ENCODE data around the gene NCOA6.

DNA sequence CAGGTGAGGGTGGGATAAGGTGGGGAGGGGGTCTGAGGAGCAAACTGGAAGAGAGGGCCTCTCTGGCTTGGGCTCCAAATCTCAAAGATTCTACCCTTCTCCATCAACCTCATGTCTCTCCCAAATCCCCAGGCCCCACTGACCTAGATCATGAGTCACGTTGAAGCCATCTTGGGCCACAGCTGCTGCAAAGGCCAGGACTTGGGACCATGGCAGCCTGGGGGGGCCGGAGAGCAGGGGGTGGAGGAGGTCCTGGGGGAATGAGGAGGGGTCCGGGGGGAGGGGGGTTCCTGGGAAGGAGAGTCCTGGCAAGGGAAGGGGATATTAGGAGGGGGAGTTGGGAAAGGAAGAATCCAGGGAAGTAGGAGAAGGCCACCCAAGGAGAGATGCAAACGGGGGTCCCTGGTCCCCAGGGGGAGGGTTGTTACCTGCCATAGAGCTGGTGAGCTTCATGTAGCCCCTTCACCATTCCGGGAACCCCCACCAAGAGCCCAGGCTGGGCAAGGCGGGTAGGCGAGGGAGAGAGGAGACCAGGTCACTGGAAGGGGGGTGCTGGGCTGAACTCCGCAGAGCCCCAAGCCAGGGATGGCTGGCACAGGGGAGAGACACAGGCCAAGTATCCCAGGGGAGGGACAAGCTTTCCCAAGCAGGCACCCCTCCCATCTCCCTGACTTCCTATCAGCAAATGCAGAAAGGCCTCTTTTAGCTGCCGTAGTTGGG lies 34.5 kb upstream of the NCOA6 start:
- TF ChIP-seq USF1 (IDR thresholded peaks at IDR 0.05; ENCODE audit: borderline replicate concordance, low read depth) (no peak), CTCF (IDR thresholded peaks at IDR 0.05) (no peak), TAF1 (IDR thresholded peaks at IDR 0.05; ENCODE audit: borderline replicate concordance, low read depth, low read length) (no peak), RXRA (IDR thresholded peaks at IDR 0.05; ENCODE audit: borderline replicate concordance, low read depth) (no peak), CHD2 (IDR thresholded peaks at IDR 0.05; ENCODE audit: low read length, partially characterized antibody) (no peak), RFX5 (IDR thresholded peaks at IDR 0.05; ENCODE audit: low read length) (no peak), FOSL2 (IDR thresholded peaks at IDR 0.05; ENCODE audit: borderline replicate concordance, low read depth) (no peak), POLR2AphosphoS5 (IDR thresholded peaks at IDR 0.05; ENCODE audit: low read depth, low read length) (no peak), SIN3A (IDR thresholded peaks at IDR 0.05; ENCODE audit: borderline replicate concordance, low read depth, low read length) (no peak), YY1 (IDR thresholded peaks at IDR 0.05; ENCODE audit: low read depth) (no peak), EP300 (IDR thresholded peaks at IDR 0.05; ENCODE audit: borderline replicate concordance in 1 of 2, low read depth in 1 of 2, low read length in 1 of 2) (no peak)
- TF ChIP-seq, protein P1, sequence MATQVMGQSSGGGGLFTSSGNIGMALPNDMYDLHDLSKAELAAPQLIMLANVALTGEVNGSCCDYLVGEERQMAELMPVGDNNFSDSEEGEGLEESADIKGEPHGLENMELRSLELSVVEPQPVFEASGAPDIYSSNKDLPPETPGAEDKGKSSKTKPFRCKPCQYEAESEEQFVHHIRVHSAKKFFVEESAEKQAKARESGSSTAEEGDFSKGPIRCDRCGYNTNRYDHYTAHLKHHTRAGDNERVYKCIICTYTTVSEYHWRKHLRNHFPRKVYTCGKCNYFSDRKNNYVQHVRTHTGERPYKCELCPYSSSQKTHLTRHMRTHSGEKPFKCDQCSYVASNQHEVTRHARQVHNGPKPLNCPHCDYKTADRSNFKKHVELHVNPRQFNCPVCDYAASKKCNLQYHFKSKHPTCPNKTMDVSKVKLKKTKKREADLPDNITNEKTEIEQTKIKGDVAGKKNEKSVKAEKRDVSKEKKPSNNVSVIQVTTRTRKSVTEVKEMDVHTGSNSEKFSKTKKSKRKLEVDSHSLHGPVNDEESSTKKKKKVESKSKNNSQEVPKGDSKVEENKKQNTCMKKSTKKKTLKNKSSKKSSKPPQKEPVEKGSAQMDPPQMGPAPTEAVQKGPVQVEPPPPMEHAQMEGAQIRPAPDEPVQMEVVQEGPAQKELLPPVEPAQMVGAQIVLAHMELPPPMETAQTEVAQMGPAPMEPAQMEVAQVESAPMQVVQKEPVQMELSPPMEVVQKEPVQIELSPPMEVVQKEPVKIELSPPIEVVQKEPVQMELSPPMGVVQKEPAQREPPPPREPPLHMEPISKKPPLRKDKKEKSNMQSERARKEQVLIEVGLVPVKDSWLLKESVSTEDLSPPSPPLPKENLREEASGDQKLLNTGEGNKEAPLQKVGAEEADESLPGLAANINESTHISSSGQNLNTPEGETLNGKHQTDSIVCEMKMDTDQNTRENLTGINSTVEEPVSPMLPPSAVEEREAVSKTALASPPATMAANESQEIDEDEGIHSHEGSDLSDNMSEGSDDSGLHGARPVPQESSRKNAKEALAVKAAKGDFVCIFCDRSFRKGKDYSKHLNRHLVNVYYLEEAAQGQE (IDR thresholded peaks at IDR 0.05; ENCODE audit: low read depth, low read length), result no peak
- TF ChIP-seq, protein P2, sequence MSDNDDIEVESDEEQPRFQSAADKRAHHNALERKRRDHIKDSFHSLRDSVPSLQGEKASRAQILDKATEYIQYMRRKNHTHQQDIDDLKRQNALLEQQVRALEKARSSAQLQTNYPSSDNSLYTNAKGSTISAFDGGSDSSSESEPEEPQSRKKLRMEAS (IDR thresholded peaks at IDR 0.05; ENCODE audit: low read depth), result no peak
